ENCODE measurements around the gene ATP5MG.

ATP5MG gene

DNA sequence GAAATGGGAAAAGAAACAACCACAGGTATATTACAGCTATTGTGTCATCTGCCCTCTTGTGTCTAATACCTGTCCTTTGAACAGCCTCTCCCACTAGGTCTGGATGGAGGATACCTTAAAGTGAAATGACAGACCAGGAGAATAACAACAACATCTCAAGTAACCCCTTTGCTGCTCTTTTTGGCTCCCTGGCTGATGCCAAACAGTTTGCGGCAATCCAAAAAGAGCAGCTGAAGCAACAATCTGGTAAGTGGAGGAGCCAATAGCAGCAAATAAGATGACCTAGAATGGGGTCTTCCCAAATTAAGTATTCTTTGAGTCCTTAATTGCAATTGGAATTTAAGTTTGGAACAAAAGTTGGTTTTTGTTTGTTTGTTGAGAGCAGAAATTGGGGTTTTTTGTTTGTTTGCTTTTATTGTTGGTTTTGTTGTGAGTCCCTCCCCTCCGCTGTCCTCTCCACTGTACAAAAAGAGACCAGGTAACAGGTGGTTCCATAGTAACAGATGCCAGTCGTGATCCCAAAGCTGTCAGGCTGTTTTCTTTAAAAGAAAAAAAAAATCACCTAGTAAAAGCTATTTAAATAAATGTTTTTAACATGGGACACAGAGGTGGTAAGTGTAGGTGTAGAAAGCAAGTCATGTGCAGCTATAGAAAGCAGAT is 36.3 kb upstream of the ATP5MG start:
- TF ChIP-seq RAD21 (IDR thresholded peaks at IDR 0.05; ENCODE audit: low read depth) (no peak), TCF12 (IDR thresholded peaks at IDR 0.05; ENCODE audit: low read depth) (no peak), MAX (IDR thresholded peaks at IDR 0.05) (no peak), TEAD4 (IDR thresholded peaks at IDR 0.05) (no peak), FOXM1 (IDR thresholded peaks at IDR 0.05; ENCODE audit: borderline replicate concordance, low read depth) (no peak), EP300 (IDR thresholded peaks at IDR 0.05; ENCODE audit: borderline replicate concordance) (no peak), REST (IDR thresholded peaks at IDR 0.05; ENCODE audit: low read depth) (no peak), ZBTB7A (IDR thresholded peaks at IDR 0.05; ENCODE audit: low read depth) (no peak)

GRCh38 chr11:118366287-118366686 is 35.1 kb upstream of the ATP5MG start:
- TF ChIP-seq FOXM1 (IDR thresholded peaks at IDR 0.05; ENCODE audit: borderline replicate concordance, low read depth) (no peak), MAX (IDR thresholded peaks at IDR 0.05) (no peak)

- TF ChIP-seq ZBTB7A (IDR thresholded peaks at IDR 0.05; ENCODE audit: low read depth) (no peak), TCF12 (IDR thresholded peaks at IDR 0.05; ENCODE audit: low read depth) (no peak), MAX (IDR thresholded peaks at IDR 0.05) (no peak), TAF1 (IDR thresholded peaks at IDR 0.05; ENCODE audit: low read depth) (no peak), USF1 (IDR thresholded peaks at IDR 0.05) (no peak), YY1 (IDR thresholded peaks at IDR 0.05; ENCODE audit: low read depth) (no peak), EP300 (IDR thresholded peaks at IDR 0.05; ENCODE audit: borderline replicate concordance) (no peak), RAD21 (IDR thresholded peaks at IDR 0.05; ENCODE audit: low read depth) (no peak), TEAD4 (IDR thresholded peaks at IDR 0.05) (no peak), CEBPB (IDR thresholded peaks at IDR 0.05) (no peak), FOXM1 (IDR thresholded peaks at IDR 0.05; ENCODE audit: borderline replicate concordance, low read depth) (no peak), NFIC (IDR thresholded peaks at IDR 0.05) (no peak), REST (IDR thresholded peaks at IDR 0.05; ENCODE audit: low read depth) (no peak), EGR1 (IDR thresholded peaks at IDR 0.05) (no peak), CREB1 (IDR thresholded peaks at IDR 0.05; ENCODE audit: low read depth) (no peak)
These were observed 30.6 kb upstream of the ATP5MG start for GRCh38 chr11:118370774-118371173.

DNA sequence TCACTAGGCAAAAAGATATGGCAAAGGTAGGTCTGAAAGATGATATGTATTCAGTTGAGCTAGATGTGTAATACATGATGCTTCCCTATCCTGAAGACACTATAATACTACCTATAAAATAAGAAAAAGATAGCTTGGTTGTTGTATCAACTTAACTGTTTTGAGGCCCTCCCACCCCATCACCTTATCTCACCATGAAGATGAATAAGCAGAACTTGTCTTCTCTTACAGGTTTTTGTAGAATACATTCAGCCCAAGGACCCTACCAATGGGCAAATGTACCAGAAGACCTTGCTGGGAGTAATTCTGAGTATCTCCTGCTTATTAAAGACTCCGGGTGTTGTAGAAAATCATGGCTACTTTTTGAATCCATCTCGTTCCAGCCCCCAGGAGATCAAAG is 28.1 kb upstream of the ATP5MG start:
- TF ChIP-seq TAF1 (IDR thresholded peaks at IDR 0.05; ENCODE audit: low read depth), result no peak
- TF ChIP-seq TCF12 (IDR thresholded peaks at IDR 0.05; ENCODE audit: low read depth), result no peak
- TF ChIP-seq TEAD4 (IDR thresholded peaks at IDR 0.05), result no peak
- TF ChIP-seq EGR1 (IDR thresholded peaks at IDR 0.05), result no peak
- TF ChIP-seq ZBTB7A (IDR thresholded peaks at IDR 0.05; ENCODE audit: low read depth), result no peak
- TF ChIP-seq CREB1 (IDR thresholded peaks at IDR 0.05; ENCODE audit: low read depth), result no peak
- no peak for TF ChIP-seq YY1 (IDR thresholded peaks at IDR 0.05; ENCODE audit: low read depth)
- no peak for TF ChIP-seq EP300 (IDR thresholded peaks at IDR 0.05; ENCODE audit: borderline replicate concordance)
- no peak for TF ChIP-seq MAX (IDR thresholded peaks at IDR 0.05)
- no peak for TF ChIP-seq RAD21 (IDR thresholded peaks at IDR 0.05; ENCODE audit: low read depth)

DNA sequence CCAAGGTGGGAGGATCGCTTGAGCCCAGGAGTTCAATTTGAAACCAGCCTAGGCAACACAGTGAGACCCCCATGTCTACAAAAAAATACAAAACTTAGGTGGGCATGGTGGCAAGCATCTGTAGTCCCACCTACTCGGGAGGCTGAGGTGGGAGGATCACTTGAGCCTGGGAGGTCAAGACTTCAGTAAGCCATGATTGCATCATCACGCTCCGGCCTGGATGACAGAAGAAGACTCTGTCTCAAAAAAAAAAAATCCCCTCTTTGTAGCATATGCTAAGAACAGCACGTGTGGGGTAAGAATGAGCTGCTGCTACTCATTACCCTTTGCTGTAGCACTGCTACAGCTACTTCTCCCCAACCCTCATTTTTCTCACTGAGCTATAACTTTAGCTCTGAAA is 27.5 kb upstream of the ATP5MG start:
- TF ChIP-seq NFIC (IDR thresholded peaks at IDR 0.05), result no peak
- no peak for TF ChIP-seq FOXM1 (IDR thresholded peaks at IDR 0.05; ENCODE audit: borderline replicate concordance, low read depth)
- no peak for TF ChIP-seq TCF12 (IDR thresholded peaks at IDR 0.05; ENCODE audit: low read depth)
- no peak for TF ChIP-seq YY1 (IDR thresholded peaks at IDR 0.05; ENCODE audit: low read depth)
- TF ChIP-seq RAD21 (IDR thresholded peaks at IDR 0.05; ENCODE audit: low read depth), result no peak

DNA sequence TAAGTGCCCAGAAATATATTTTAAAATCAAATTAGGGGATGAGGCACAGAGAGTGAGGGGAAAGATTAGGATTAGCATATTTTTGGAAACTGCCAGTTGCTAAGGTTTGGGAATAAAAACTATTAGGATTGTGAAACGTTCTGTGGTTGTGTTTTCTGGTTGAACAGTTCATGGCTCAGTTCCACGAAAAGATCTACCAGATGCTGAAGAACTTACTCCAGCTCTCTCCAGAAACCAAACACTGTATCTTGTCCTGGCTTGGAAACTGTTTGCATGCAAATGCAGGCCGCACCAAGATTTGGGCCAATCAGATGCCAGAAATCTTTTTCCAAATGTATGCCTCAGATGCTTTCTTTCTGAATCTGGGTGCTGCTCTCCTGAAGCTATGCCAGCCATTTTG is 26.7 kb upstream of the ATP5MG start:
- no peak for TF ChIP-seq RAD21 (IDR thresholded peaks at IDR 0.05; ENCODE audit: low read depth)
- TF ChIP-seq ZBTB7A (IDR thresholded peaks at IDR 0.05; ENCODE audit: low read depth), result no peak
- no peak for TF ChIP-seq YY1 (IDR thresholded peaks at IDR 0.05; ENCODE audit: low read depth)
- no peak for TF ChIP-seq EP300 (IDR thresholded peaks at IDR 0.05; ENCODE audit: borderline replicate concordance)
- no peak for TF ChIP-seq USF1 (IDR thresholded peaks at IDR 0.05)
- no peak for TF ChIP-seq FOXM1 (IDR thresholded peaks at IDR 0.05; ENCODE audit: borderline replicate concordance, low read depth)
- TF ChIP-seq TAF1 (IDR thresholded peaks at IDR 0.05; ENCODE audit: low read depth), result no peak
- no peak for TF ChIP-seq NFIC (IDR thresholded peaks at IDR 0.05)
- TF ChIP-seq CEBPB (IDR thresholded peaks at IDR 0.05), result no peak
- no peak for TF ChIP-seq CREB1 (IDR thresholded peaks at IDR 0.05; ENCODE audit: low read depth)
- no peak for TF ChIP-seq TEAD4 (IDR thresholded peaks at IDR 0.05)
- TF ChIP-seq EGR1 (IDR thresholded peaks at IDR 0.05), result no peak
- TF ChIP-seq REST (IDR thresholded peaks at IDR 0.05; ENCODE audit: low read depth), result no peak
